ENCODE measurements around the gene DNM1.

DNA sequence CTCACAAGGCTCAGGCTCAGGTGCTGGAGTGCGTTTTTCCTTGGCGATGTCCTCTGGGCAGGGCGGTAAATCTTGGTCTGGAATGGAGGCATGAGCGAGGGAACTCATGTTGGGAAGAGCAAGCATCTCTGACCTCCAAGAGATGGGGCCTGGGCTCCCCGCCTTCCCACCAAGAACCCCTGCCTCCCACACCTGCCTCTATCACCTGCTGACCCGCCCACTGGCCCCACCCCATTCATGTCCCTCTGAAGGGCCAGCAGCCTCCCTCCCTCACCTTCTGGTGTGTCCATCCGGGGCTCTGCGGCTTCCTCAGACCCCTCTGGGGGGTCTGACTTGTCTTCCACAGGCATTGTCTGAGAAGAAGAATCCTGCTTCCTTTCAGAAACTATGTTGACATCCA is 22.7 kb upstream of the DNM1 start:
- TF ChIP-seq POLR2A (IDR thresholded peaks at IDR 0.05) (no peak), POLR2AphosphoS5 (IDR thresholded peaks at IDR 0.05) (no peak), EP300 (IDR thresholded peaks at IDR 0.05) (no peak)
- TF ChIP-seq, protein P1, sequence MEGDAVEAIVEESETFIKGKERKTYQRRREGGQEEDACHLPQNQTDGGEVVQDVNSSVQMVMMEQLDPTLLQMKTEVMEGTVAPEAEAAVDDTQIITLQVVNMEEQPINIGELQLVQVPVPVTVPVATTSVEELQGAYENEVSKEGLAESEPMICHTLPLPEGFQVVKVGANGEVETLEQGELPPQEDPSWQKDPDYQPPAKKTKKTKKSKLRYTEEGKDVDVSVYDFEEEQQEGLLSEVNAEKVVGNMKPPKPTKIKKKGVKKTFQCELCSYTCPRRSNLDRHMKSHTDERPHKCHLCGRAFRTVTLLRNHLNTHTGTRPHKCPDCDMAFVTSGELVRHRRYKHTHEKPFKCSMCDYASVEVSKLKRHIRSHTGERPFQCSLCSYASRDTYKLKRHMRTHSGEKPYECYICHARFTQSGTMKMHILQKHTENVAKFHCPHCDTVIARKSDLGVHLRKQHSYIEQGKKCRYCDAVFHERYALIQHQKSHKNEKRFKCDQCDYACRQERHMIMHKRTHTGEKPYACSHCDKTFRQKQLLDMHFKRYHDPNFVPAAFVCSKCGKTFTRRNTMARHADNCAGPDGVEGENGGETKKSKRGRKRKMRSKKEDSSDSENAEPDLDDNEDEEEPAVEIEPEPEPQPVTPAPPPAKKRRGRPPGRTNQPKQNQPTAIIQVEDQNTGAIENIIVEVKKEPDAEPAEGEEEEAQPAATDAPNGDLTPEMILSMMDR (IDR thresholded peaks at IDR 0.05) = no peak
